WI38 (cell line): ENCODE data around the gene SH3GL2.

ENCODE experiments used
- H3K4me3 ChIP-seq: 2 replicates; pipeline ENCODE4 v1.5.1; 2011; ENCODE audit warnings: low read depth, mild to moderate bottlenecking, control low read depth, low read length
- TF ChIP-seq, protein P1 (sequence below): IDR thresholded peaks from 2 replicates; pipeline ENCODE4 v1.5.1; 2012; ENCODE audit warnings: low read depth, mild to moderate bottlenecking, control low read depth, low read length

The SH3GL2 gene

GRCh38 chr9:17775656-17776055 is 196.8 kb downstream of the SH3GL2 start:
- TF ChIP-seq, protein P1, sequence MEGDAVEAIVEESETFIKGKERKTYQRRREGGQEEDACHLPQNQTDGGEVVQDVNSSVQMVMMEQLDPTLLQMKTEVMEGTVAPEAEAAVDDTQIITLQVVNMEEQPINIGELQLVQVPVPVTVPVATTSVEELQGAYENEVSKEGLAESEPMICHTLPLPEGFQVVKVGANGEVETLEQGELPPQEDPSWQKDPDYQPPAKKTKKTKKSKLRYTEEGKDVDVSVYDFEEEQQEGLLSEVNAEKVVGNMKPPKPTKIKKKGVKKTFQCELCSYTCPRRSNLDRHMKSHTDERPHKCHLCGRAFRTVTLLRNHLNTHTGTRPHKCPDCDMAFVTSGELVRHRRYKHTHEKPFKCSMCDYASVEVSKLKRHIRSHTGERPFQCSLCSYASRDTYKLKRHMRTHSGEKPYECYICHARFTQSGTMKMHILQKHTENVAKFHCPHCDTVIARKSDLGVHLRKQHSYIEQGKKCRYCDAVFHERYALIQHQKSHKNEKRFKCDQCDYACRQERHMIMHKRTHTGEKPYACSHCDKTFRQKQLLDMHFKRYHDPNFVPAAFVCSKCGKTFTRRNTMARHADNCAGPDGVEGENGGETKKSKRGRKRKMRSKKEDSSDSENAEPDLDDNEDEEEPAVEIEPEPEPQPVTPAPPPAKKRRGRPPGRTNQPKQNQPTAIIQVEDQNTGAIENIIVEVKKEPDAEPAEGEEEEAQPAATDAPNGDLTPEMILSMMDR = no peak
- H3K4me3 ChIP-seq = no peak overlapping the region

DNA sequence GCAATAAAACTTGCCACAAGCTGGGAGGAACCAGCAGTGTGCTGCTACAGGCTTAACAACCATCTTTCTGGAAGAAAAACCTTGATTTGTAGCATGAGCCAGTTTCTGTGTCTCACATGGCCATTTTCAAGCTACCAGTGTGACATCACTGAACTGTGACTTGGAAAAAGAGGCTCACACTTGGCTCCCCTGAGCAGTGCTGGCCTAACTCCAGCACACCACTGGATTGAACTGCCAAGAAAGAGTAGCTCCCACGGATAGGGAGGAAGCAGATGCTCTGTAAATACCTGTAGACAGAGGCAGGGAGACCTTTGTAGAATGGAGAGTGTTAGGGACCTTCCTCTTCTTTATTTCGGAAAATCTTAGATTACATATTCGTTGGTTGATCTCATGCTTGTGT is 197.9 kb downstream of the SH3GL2 start:
- TF ChIP-seq, protein P1 = no peak
- no peak overlapping the region for H3K4me3 ChIP-seq

- no peak overlapping the region for H3K4me3 ChIP-seq
- TF ChIP-seq, protein P1 = no peak
Measured at GRCh38 chr9:17777465-17777864, 198.6 kb downstream of the SH3GL2 start.

- TF ChIP-seq, protein P1 = no peak
- no peak overlapping the region for H3K4me3 ChIP-seq
Measured at GRCh38 chr9:17782430-17783149, 203.7 kb downstream of the SH3GL2 start.

DNA sequence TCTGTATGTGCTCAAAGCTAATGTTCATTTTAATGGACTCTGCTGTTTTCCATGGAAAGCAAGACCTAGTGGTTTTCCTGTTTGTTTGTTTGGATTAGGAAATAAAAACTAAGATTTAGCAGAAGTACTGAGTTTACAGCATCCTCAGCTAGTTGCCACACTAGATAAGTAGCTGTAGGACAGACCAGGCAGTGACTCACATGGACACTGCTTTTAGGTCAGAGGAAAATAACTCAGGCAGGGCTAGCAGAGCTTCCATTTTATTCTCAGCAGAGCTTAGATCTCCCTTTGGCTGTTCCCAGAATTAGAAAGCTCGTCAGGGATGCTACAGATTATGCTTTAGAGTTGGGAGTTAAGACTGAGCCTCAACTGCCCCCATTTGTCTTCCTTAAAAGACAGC is 204.4 kb downstream of the SH3GL2 start:
- TF ChIP-seq, protein P1 = no peak
- no peak overlapping the region for H3K4me3 ChIP-seq

DNA sequence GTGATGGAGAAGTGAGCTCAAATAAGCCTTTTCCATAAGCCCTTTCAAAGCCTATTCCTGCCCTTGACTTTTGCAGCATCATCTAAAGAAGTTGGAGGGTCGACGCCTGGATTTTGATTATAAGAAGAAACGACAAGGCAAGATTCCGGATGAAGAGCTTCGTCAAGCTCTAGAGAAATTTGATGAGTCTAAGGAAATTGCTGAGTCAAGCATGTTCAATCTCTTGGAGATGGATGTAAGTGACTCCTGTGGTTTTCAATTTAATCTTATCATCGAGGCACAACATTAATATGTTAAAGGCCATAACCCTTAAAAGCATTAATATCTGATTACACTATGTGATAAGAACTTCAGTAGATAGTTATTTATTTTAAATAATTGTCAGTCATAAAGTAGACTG is 210.4 kb downstream of the SH3GL2 start:
- H3K4me3 ChIP-seq = no peak overlapping the region
- TF ChIP-seq, protein P1 = no peak

DNA sequence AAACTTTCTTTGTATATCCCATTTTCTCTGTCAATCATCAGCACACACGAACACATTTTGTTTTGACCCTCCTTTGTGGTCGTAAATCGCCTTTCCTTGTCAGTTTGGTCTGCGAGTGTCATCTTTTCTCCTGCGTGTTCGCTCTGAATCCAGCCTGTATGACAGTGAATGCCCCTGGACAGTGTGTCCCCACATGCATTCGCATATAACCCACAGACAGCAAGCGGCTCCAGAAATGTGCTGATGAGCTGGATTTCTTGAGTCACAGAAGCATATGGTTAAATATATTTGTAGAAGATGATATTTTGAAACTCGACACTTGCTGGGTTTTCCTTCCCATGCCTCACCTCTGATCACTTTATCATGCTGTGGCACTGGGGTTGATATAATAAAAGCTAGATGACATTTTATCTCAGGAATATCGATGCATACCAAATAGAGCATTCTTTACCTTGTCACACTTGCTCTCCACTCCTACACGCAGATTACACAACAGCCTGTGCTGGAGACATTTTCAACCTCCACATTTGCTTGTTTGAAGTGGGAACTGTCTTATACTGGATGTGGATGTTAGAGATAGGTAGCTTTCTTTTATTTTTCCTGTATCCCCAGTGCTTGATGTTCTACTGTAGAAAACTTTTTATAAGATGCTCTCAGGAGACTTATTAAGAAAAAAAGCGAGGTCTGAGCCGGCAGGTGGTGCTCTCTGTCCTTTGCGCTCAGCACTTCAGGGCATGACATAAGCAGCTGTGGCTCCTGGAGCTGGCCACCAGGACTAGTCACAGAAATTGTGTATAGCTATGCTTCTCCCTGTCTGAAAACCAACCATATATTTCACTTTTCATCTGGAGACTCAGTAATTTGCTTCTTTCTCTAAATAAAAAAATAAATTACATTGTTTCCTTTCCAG is 215.1 kb downstream of the SH3GL2 start:
- H3K4me3 ChIP-seq = no peak overlapping the region
- TF ChIP-seq, protein P1 = no peak
